Neuronal stem cell (in vitro differentiated cells): Measurements from ENCODE around the gene TANC2.

ENCODE experiments used
- DNase-seq: peaks from one replicate; pipeline ENCODE4 v3.0.0-alpha.2; 2013; ENCODE audit warnings: low spot score
- H2AFZ ChIP-seq: one replicate; pipeline ENCODE4 v1.6.1; 2013; ENCODE audit warnings: mild to moderate bottlenecking, low read length, inconsistent platforms
- H2AK5ac ChIP-seq: 2 replicates; pipeline ENCODE4 v1.6.1; 2013; ENCODE audit warnings: low read depth, mild to moderate bottlenecking, inconsistent platforms, low read length, moderate library complexity, mixed read lengths
- H2BK120ac ChIP-seq: 2 replicates; pipeline ENCODE4 v1.6.1; 2013; ENCODE audit warnings: low read depth, mild to moderate bottlenecking, inconsistent platforms, low read length, moderate library complexity, mixed read lengths
- H2BK12ac ChIP-seq: one replicate; pipeline ENCODE4 v1.6.1; 2013; ENCODE audit warnings: low read length, inconsistent platforms
- H2BK15ac ChIP-seq: 2 replicates; pipeline ENCODE4 v1.6.1; 2013; ENCODE audit warnings: mild to moderate bottlenecking, low read length, inconsistent platforms, mixed read lengths
- H2BK5ac ChIP-seq: one replicate; pipeline ENCODE4 v1.6.1; 2013; ENCODE audit warnings: inconsistent platforms, mild to moderate bottlenecking, low read length, moderate library complexity
- H3K14ac ChIP-seq: one replicate; pipeline ENCODE4 v1.6.1; 2013; ENCODE audit warnings: low read length, inconsistent platforms
- H3K18ac ChIP-seq: 2 replicates; pipeline ENCODE4 v1.6.1; 2013; ENCODE audit warnings: low read length, inconsistent platforms
- H3K23ac ChIP-seq: 2 replicates; pipeline ENCODE4 v1.6.1; 2013; ENCODE audit warnings: low read depth, mild to moderate bottlenecking, mixed read lengths, low read length, inconsistent platforms; ENCODE audit not compliant: poor library complexity
- H3K27ac ChIP-seq: replicated peaks from 3 replicates; pipeline ENCODE4 v1.5.1; 2013; ENCODE audit warnings: low read length, inconsistent platforms
- H3K27me3 ChIP-seq, 3 experiments: 2 replicates each; pipeline ENCODE4 v1.6.1; 2013; ENCODE audit warnings: low read length in 3 of 3, mild to moderate bottlenecking in 2 of 3, inconsistent platforms in 1 of 3, low read depth in 1 of 3, mixed read lengths in 1 of 3, moderate library complexity in 1 of 3; ENCODE audit not compliant: control insufficient read depth in 3 of 3, insufficient read depth in 3 of 3
- H3K36me3 ChIP-seq, 2 donors: replicated peaks in 1 of 2; 2 replicates each; pipeline ENCODE4 v1.6.1; 2013; ENCODE audit warnings: low read length in 2 of 2; ENCODE audit not compliant: control insufficient read depth in 2 of 2, insufficient read depth in 2 of 2
- H3K4ac ChIP-seq: 2 replicates; pipeline ENCODE4 v1.6.1; 2013; ENCODE audit warnings: inconsistent platforms, mild to moderate bottlenecking, low read length, moderate library complexity
- H3K4me1 ChIP-seq, 2 donors: 1 replicate in 1 of 2; 2 replicates in 1 of 2; pipeline ENCODE4 v1.6.1; 2013; ENCODE audit warnings: low read length in 2 of 2, low read depth in 1 of 2; ENCODE audit not compliant: control insufficient read depth in 2 of 2, insufficient read depth in 1 of 2
- H3K4me2 ChIP-seq: one replicate; pipeline ENCODE4 v1.6.1; 2013; ENCODE audit warnings: mild to moderate bottlenecking, low read length, inconsistent platforms; ENCODE audit not compliant: insufficient read depth, poor library complexity, severe bottlenecking
- H3K4me3 ChIP-seq, 2 donors: 2 replicates each; pipeline ENCODE4 v1.5.1; 2013; ENCODE audit warnings: low read length in 2 of 2, mild to moderate bottlenecking in 2 of 2, inconsistent platforms in 1 of 2, moderate library complexity in 1 of 2
- H3K79me1 ChIP-seq: one replicate; pipeline ENCODE4 v1.6.1; 2013; ENCODE audit warnings: low read depth, mild to moderate bottlenecking, inconsistent platforms, low read length, moderate library complexity
- H3K9ac ChIP-seq: one replicate; pipeline ENCODE4 v1.6.1; 2013; ENCODE audit warnings: mild to moderate bottlenecking, low read depth, low read length, inconsistent platforms; ENCODE audit not compliant: poor library complexity
- H3K9me3 ChIP-seq, 2 donors: replicated peaks in 1 of 2; 2 replicates each; pipeline versions ENCODE3 to v1.6.1; 2013; ENCODE audit warnings: low read length in 2 of 2, mild to moderate bottlenecking in 2 of 2, inconsistent platforms in 1 of 2, low read depth in 1 of 2, mixed read lengths in 1 of 2, moderate library complexity in 1 of 2; ENCODE audit not compliant: control insufficient read depth in 2 of 2, insufficient read depth in 1 of 2
- H4K8ac ChIP-seq: one replicate; pipeline ENCODE4 v1.6.1; 2013; ENCODE audit warnings: low read depth, mild to moderate bottlenecking, inconsistent platforms, low read length, moderate library complexity
- H4K91ac ChIP-seq: one replicate; pipeline ENCODE4 v1.6.1; 2013; ENCODE audit warnings: low read length, low read depth, mild to moderate bottlenecking, inconsistent platforms; ENCODE audit not compliant: poor library complexity
- WGBS, 2 donors: extraction: QIAGEN DNeasy Blood & Tissue Kit; methylation state at CpG; one replicate each; pipeline ENCODE4 v1.1.7; 2013; ENCODE audit warnings: missing lambda C conversion rate in 2 of 2, mixed read lengths in 1 of 2; ENCODE audit not compliant: insufficient read length in 2 of 2, insufficient replicate concordance in 1 of 2; ENCODE audit errors: extremely low coverage in 2 of 2; 5-methylcytosine and 5-hydroxymethylcytosine counted together

TANC2 gene

GRCh38 chr17:62968445-62968923 lies 2.4 kb downstream of the TANC2 start:
- peak; percentile 53 for DNase-seq
- Histone ChIP-seq H2BK12ac (no peak overlapping the region), H4K91ac (no peak overlapping the region), H3K4me1 (peaks cover 2 to 10% of the 10 kb centered on the region in 2 donors), H2AK5ac (no peak overlapping the region), H3K36me3 (no peaks in the 10 kb centered on the region), H2BK120ac (no peak overlapping the region), H3K14ac (no peak overlapping the region), H3K4me2 (no peak overlapping the region), H3K27ac (no peak overlapping the region), H3K9ac (no peak overlapping the region), H3K4ac (no peak overlapping the region), H3K9me3 (peaks cover 0 to 15% of the 10 kb centered on the region in 2 donors), H2AFZ (no peak overlapping the region), H3K79me1 (no peaks in the 10 kb centered on the region), H2BK5ac (no peak overlapping the region), H3K27me3 (no peaks in the 10 kb centered on the region), H3K18ac (no peak overlapping the region), H2BK15ac (no peak overlapping the region), H3K4me3 (peak overlapping the region in 1 of 2 donors; percentile 21), H4K8ac (no peak overlapping the region), H3K23ac (no peak overlapping the region)
- no CpG with 5 or more reads among the region's 3 CpGs for WGBS, 2 donors

DNA sequence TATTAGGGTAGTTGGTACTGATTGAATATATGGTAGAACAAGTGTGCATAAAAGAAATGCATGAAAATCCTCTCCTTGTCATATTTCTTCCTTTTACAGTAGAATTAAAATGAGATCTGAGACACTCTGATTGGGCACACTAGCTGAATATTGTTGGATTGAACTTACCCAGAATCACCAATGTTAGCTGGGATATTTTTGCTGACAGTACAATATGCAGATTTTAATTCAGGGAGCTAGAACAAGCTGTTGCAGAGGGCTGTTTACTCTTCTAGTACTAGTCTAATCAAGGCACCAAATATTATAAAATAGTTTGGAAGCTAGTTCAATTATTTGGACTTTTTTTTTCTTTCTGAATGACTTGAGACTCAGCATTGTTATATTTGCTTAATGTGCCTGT lies 4.6 kb downstream of the TANC2 start:
- Histone ChIP-seq H2BK12ac (no peak overlapping the region), H3K36me3 (no peaks in the 10 kb centered on the region), H3K4me2 (no peak overlapping the region), H3K9me3 (peaks cover 0 to 15% of the 10 kb centered on the region in 2 donors), H3K4me1 (peaks cover 2 to 10% of the 10 kb centered on the region in 2 donors), H3K18ac (no peak overlapping the region), H2BK5ac (no peak overlapping the region), H3K4me3 (no peak overlapping the region), H3K9ac (no peak overlapping the region), H3K27ac (no peak overlapping the region), H3K14ac (no peak overlapping the region), H3K23ac (no peak overlapping the region), H3K79me1 (no peaks in the 10 kb centered on the region), H2BK120ac (no peak overlapping the region), H2AK5ac (no peak overlapping the region), H2BK15ac (no peak overlapping the region), H3K4ac (no peak overlapping the region), H4K91ac (no peak overlapping the region), H4K8ac (no peak overlapping the region), H2AFZ (no peak overlapping the region), H3K27me3 (no peaks in the 10 kb centered on the region)
- DNase-seq, result no peak

GRCh38 chr17:62971853-62972252 lies 5.8 kb downstream of the TANC2 start:
- H2BK5ac ChIP-seq, result no peak overlapping the region
- H3K23ac ChIP-seq, result no peak overlapping the region
- no peak overlapping the region for H2AFZ ChIP-seq
- H3K9me3 ChIP-seq, result peaks cover 0 to 20% of the 10 kb centered on the region in 2 donors
- H3K79me1 ChIP-seq, result no peaks in the 10 kb centered on the region
- no peak overlapping the region for H3K9ac ChIP-seq
- H2BK12ac ChIP-seq, result no peak overlapping the region
- H4K8ac ChIP-seq, result no peak overlapping the region
- H3K18ac ChIP-seq, result no peak overlapping the region
- no CpG with 5 or more reads among the region's 4 CpGs for WGBS, 2 donors
- no peak overlapping the region for H2BK15ac ChIP-seq
- H3K4me2 ChIP-seq, result no peak overlapping the region
- H2BK120ac ChIP-seq, result no peak overlapping the region
- peaks cover 1 to 10% of the 10 kb centered on the region in 2 donors for H3K4me1 ChIP-seq
- no peaks in the 10 kb centered on the region for H3K36me3 ChIP-seq
- no peak overlapping the region for H3K4me3 ChIP-seq
- H3K14ac ChIP-seq, result no peak overlapping the region
- no peak overlapping the region for H2AK5ac ChIP-seq
- DNase-seq, result no peak
- no peaks in the 10 kb centered on the region for H3K27me3 ChIP-seq
- H4K91ac ChIP-seq, result no peak overlapping the region
- H3K27ac ChIP-seq, result no peak overlapping the region
- H3K4ac ChIP-seq, result no peak overlapping the region

- H3K79me1 ChIP-seq, result no peaks in the 10 kb centered on the region
- no peak overlapping the region for H2AFZ ChIP-seq
- DNase-seq, result no peak
- no peaks in the 10 kb centered on the region for H3K36me3 ChIP-seq
- H2BK15ac ChIP-seq, result no peak overlapping the region
- H3K4me2 ChIP-seq, result no peak overlapping the region
- H3K4me1 ChIP-seq, result no peaks in the 10 kb centered on the region
- H3K23ac ChIP-seq, result no peak overlapping the region
- no peak overlapping the region for H4K8ac ChIP-seq
- H3K27me3 ChIP-seq, result no peaks in the 10 kb centered on the region
- no peak overlapping the region for H2BK12ac ChIP-seq
- no peak overlapping the region for H3K18ac ChIP-seq
- H3K27ac ChIP-seq, result no peak overlapping the region
- H2BK5ac ChIP-seq, result no peak overlapping the region
- H2BK120ac ChIP-seq, result no peak overlapping the region
- H4K91ac ChIP-seq, result no peak overlapping the region
- H3K4ac ChIP-seq, result no peak overlapping the region
- WGBS, 2 donors, result no CpG with 5 or more reads among the region's 4 CpGs
- H2AK5ac ChIP-seq, result no peak overlapping the region
- peaks cover 0 to 32% of the 10 kb centered on the region in 2 donors for H3K9me3 ChIP-seq
- no peak overlapping the region for H3K4me3 ChIP-seq
- H3K14ac ChIP-seq, result no peak overlapping the region
- no peak overlapping the region for H3K9ac ChIP-seq
Measured at GRCh38 chr17:62974788-62975187, 8.8 kb downstream of the TANC2 start.
